HEK293 (cell line): ENCODE measurements around the gene ABCA1.
"Not testable (repeated sequence)": the region's sequence is repeated elsewhere in the genome, so short reads cannot be mapped to it uniquely, and the experiment has no call there.

Experiments
- CTCF ChIA-PET: fragments of 350-600 bp; formaldehyde crosslinking; extraction: SDS; loops from one replicate; lab custom pipeline; 2021; ENCODE audit warnings: antibody characterized with exemption; lab: Yijun Ruan, JAX
- POLR2A ChIA-PET: fragments of 300-600 bp; formaldehyde crosslinking; extraction: SDS; loops from one replicate; lab custom pipeline; 2020; ENCODE audit warnings: antibody characterized with exemption, inconsistent platforms; lab: Yijun Ruan, JAX
- H3K27ac ChIP-seq: fragments of 200-500 bp; sonication (Bioruptor generic); 2 replicates; pipeline ENCODE4 v1.5.1; 2014; ENCODE audit warnings: low read depth, low read length, control low read depth, inconsistent platforms; ENCODE audit errors: extremely low read depth
- H3K36me3 ChIP-seq, 2 experiments: fragments of 200-500 bp in 1 of 2; sonication (Bioruptor generic) in 1 of 2; 1 replicate in 1 of 2; 2 replicates in 1 of 2; pipeline ENCODE4 v1.5.1; 2014 to 2017; ENCODE audit warnings: inconsistent platforms in 2 of 2, low read length in 2 of 2; ENCODE audit not compliant: control insufficient read depth in 2 of 2, insufficient read depth in 1 of 2
- H3K4me1 ChIP-seq: fragments of 200-500 bp; sonication (Bioruptor generic); 2 replicates; pipeline ENCODE4 v1.5.1; 2014; ENCODE audit warnings: mild to moderate bottlenecking, low read length, inconsistent platforms; ENCODE audit not compliant: control insufficient read depth, insufficient read depth
- H3K4me3 ChIP-seq: 2 replicates; pipeline ENCODE4 v1.5.1; 2011; ENCODE audit warnings: low read depth, mild to moderate bottlenecking, control low read depth, low read length, moderate library complexity
- H3K9me3 ChIP-seq: fragments of 200-500 bp; sonication (Bioruptor generic); 2 replicates; pipeline ENCODE4 v1.5.1; 2014; ENCODE audit warnings: low read depth, low read length, inconsistent platforms; ENCODE audit not compliant: control insufficient read depth, insufficient read depth
- AEBP2 ChIP-seq: fragments of 450-650 bp; formaldehyde crosslinking; IDR thresholded peaks from 2 replicates; pipeline ENCODE4 v1.5.1; 2016; ENCODE audit warnings: missing biosample characterization, missing genetic modification characterization, borderline replicate concordance
- PBX3 ChIP-seq: sonication (generic); formaldehyde crosslinking; IDR thresholded peaks from 2 replicates; pipeline ENCODE4 v1.8.1; 2022; ENCODE audit warnings: mild to moderate bottlenecking, moderate library complexity, missing genetic modification reagents
- PRDM10 ChIP-seq: fragments of 450-650 bp; formaldehyde crosslinking; IDR thresholded peaks from 2 replicates; pipeline ENCODE4 v1.5.1; 2016; ENCODE audit warnings: missing biosample characterization, missing genetic modification characterization
- PRDM4 ChIP-seq: fragments of 450-650 bp; formaldehyde crosslinking; IDR thresholded peaks from 2 replicates; pipeline ENCODE4 v1.5.1; 2017; ENCODE audit warnings: missing biosample characterization, missing genetic modification characterization
- TCF7L2 ChIP-seq: IDR thresholded peaks from 2 replicates; pipeline ENCODE4 v1.6.1; 2011; ENCODE audit warnings: low read depth, mild to moderate bottlenecking, inconsistent platforms, low read length, moderate library complexity, borderline replicate concordance
- TSHZ1 ChIP-seq: fragments of 450-650 bp; formaldehyde crosslinking; IDR thresholded peaks from 2 replicates; pipeline ENCODE4 v1.5.1; 2016; ENCODE audit warnings: missing biosample characterization, missing genetic modification characterization, borderline replicate concordance
- ZNF133 ChIP-seq: fragments of 450-650 bp; formaldehyde crosslinking; IDR thresholded peaks from 2 replicates; pipeline ENCODE4 v1.5.1; 2016; ENCODE audit warnings: missing biosample characterization, missing genetic modification characterization
- ZNF302 ChIP-seq: fragments of 450-650 bp; formaldehyde crosslinking; IDR thresholded peaks from 2 replicates; pipeline ENCODE4 v1.5.1; 2016; ENCODE audit warnings: missing biosample characterization, missing genetic modification characterization, low read depth
- ZNF404 ChIP-seq: fragments of 450-650 bp; formaldehyde crosslinking; IDR thresholded peaks from 2 replicates; pipeline ENCODE4 v1.5.1; 2017; ENCODE audit warnings: missing biosample characterization, missing genetic modification characterization
- ZNF426 ChIP-seq: fragments of 450-650 bp; formaldehyde crosslinking; IDR thresholded peaks from 2 replicates; pipeline ENCODE4 v1.5.1; 2017; ENCODE audit warnings: missing biosample characterization, missing genetic modification characterization, mild to moderate bottlenecking, inconsistent platforms, moderate library complexity
- ZNF549 ChIP-seq: fragments of 450-650 bp; IDR thresholded peaks from 2 replicates; pipeline ENCODE4 v1.5.1; 2018; ENCODE audit warnings: missing biosample characterization, missing genetic modification characterization, mild to moderate bottlenecking, inconsistent platforms, moderate library complexity
- ZNF664 ChIP-seq: fragments of 450-650 bp; formaldehyde crosslinking; IDR thresholded peaks from 2 replicates; pipeline ENCODE4 v1.5.1; 2016; ENCODE audit warnings: missing biosample characterization, missing genetic modification characterization
- ZNF747 ChIP-seq: fragments of 450-650 bp; formaldehyde crosslinking; IDR thresholded peaks from 2 replicates; pipeline ENCODE4 v1.5.1; 2016; ENCODE audit warnings: missing biosample characterization, missing genetic modification characterization
- ZNF792 ChIP-seq: fragments of 450-650 bp; formaldehyde crosslinking; IDR thresholded peaks from 2 replicates; pipeline ENCODE4 v1.5.1; 2016; ENCODE audit warnings: missing biosample characterization, missing genetic modification characterization
- ZSCAN23 ChIP-seq: fragments of 450-650 bp; formaldehyde crosslinking; IDR thresholded peaks from 2 replicates; pipeline ENCODE4 v1.5.1; 2016; ENCODE audit warnings: missing biosample characterization, missing genetic modification characterization

ABCA1 gene

GRCh38 chr9:104977168-104977567 is 49.2 kb upstream of the ABCA1 start:
- no peak overlapping the region for H3K4me3 ChIP-seq
- no peaks in the 10 kb centered on the region for H3K4me1 ChIP-seq
- POLR2A ChIA-PET, result no interaction called here
- no peaks in the 10 kb centered on the region for H3K36me3 ChIP-seq
- H3K27ac ChIP-seq, result no peak overlapping the region
- H3K9me3 ChIP-seq, result no peaks in the 10 kb centered on the region
- no peak for TF ChIP-seq ZNF133 (tag by site-specific recombination)
- no peak for TF ChIP-seq ZSCAN23
- no peak for TF ChIP-seq ZNF664 (tag by site-specific recombination)
- no peak for TF ChIP-seq ZNF747 (tag by site-specific recombination)
- TF ChIP-seq ZNF792 (tag by site-specific recombination), result no peak
- no peak for TF ChIP-seq AEBP2
- CTCF ChIA-PET, result interaction anchor here (1.0 kb wide), 1 partner anchor 22 kb away, joined by 3 read pairs; no protein-coding TSS in a partner anchor

- H3K36me3 ChIP-seq, H3K4me3 ChIP-seq, H3K27ac ChIP-seq, H3K4me1 ChIP-seq, POLR2A ChIA-PET, CTCF ChIA-PET, H3K9me3 ChIP-seq: not testable (repeated sequence)
Observed at GRCh38 chr9:104975966-104976595, 48.1 kb upstream of the ABCA1 start.

- no peaks in the 10 kb centered on the region for H3K36me3 ChIP-seq
- H3K9me3 ChIP-seq, result no peaks in the 10 kb centered on the region
- CTCF ChIA-PET, result interaction anchor here (0.6 to 1.2 kb wide), 3 partner anchors 8 to 48 kb away, joined by 3 to 4 read pairs (median 3); no protein-coding TSS in a partner anchor
- no peaks in the 10 kb centered on the region for H3K4me1 ChIP-seq
- no peak overlapping the region for H3K4me3 ChIP-seq
- POLR2A ChIA-PET, result no interaction called here
- no peak for TF ChIP-seq ZNF549 (tag by site-specific recombination)
- TF ChIP-seq TSHZ1 (tag by site-specific recombination), result no peak
- no peak for TF ChIP-seq TCF7L2
- TF ChIP-seq PRDM4, result no peak
- no peak for TF ChIP-seq PRDM10 (tag by site-specific recombination)
- TF ChIP-seq ZNF426, result no peak
- TF ChIP-seq ZNF302, result no peak
- no peak for TF ChIP-seq PBX3 (CRISPR knock-in tag)
- no peak for TF ChIP-seq ZNF404
- H3K27ac ChIP-seq, result no peak overlapping the region
Observed at GRCh38 chr9:104974053-104974962, 46.4 kb upstream of the ABCA1 start.
